ENCODE measurements around the gene SLC27A5.

- TF ChIP-seq POLR2A (IDR thresholded peaks at IDR 0.05; ENCODE audit: low read depth, low read length) (no peak), POLR2AphosphoS5 (IDR thresholded peaks at IDR 0.05; ENCODE audit: low read depth, low read length) (no peak)
Measured at GRCh38 chr19:58479736-58480480, 31.9 kb downstream of the SLC27A5 start.

Measured in GM12891 (cell line).